Neuronal stem cell (in vitro differentiated cells): Measurements from ENCODE around the gene DDX24.
A peak's percentile ranks its signal among the peaks of the same experiment; 100 is the strongest.

Source experiments
- DNase-seq: peaks from one replicate; pipeline ENCODE4 v3.0.0-alpha.2; 2013; ENCODE audit warnings: low spot score
- H2AFZ ChIP-seq: one replicate; pipeline ENCODE4 v1.6.1; 2013; ENCODE audit warnings: mild to moderate bottlenecking, low read length, inconsistent platforms
- H2AK5ac ChIP-seq: 2 replicates; pipeline ENCODE4 v1.6.1; 2013; ENCODE audit warnings: low read depth, mild to moderate bottlenecking, inconsistent platforms, low read length, moderate library complexity, mixed read lengths
- H2BK120ac ChIP-seq: 2 replicates; pipeline ENCODE4 v1.6.1; 2013; ENCODE audit warnings: low read depth, mild to moderate bottlenecking, inconsistent platforms, low read length, moderate library complexity, mixed read lengths
- H2BK12ac ChIP-seq: one replicate; pipeline ENCODE4 v1.6.1; 2013; ENCODE audit warnings: low read length, inconsistent platforms
- H2BK15ac ChIP-seq: 2 replicates; pipeline ENCODE4 v1.6.1; 2013; ENCODE audit warnings: mild to moderate bottlenecking, low read length, inconsistent platforms, mixed read lengths
- H2BK5ac ChIP-seq: one replicate; pipeline ENCODE4 v1.6.1; 2013; ENCODE audit warnings: inconsistent platforms, mild to moderate bottlenecking, low read length, moderate library complexity
- H3K14ac ChIP-seq: one replicate; pipeline ENCODE4 v1.6.1; 2013; ENCODE audit warnings: low read length, inconsistent platforms
- H3K18ac ChIP-seq: 2 replicates; pipeline ENCODE4 v1.6.1; 2013; ENCODE audit warnings: low read length, inconsistent platforms
- H3K23ac ChIP-seq: 2 replicates; pipeline ENCODE4 v1.6.1; 2013; ENCODE audit warnings: low read depth, mild to moderate bottlenecking, mixed read lengths, low read length, inconsistent platforms; ENCODE audit not compliant: poor library complexity
- H3K27ac ChIP-seq: replicated peaks from 3 replicates; pipeline ENCODE4 v1.5.1; 2013; ENCODE audit warnings: low read length, inconsistent platforms
- H3K27me3 ChIP-seq, 3 experiments: 2 replicates each; pipeline ENCODE4 v1.6.1; 2013; ENCODE audit warnings: low read length in 3 of 3, mild to moderate bottlenecking in 2 of 3, inconsistent platforms in 1 of 3, low read depth in 1 of 3, mixed read lengths in 1 of 3, moderate library complexity in 1 of 3; ENCODE audit not compliant: control insufficient read depth in 3 of 3, insufficient read depth in 3 of 3
- H3K36me3 ChIP-seq, 2 donors: replicated peaks in 1 of 2; 2 replicates each; pipeline ENCODE4 v1.6.1; 2013; ENCODE audit warnings: low read length in 2 of 2; ENCODE audit not compliant: control insufficient read depth in 2 of 2, insufficient read depth in 2 of 2
- H3K4ac ChIP-seq: 2 replicates; pipeline ENCODE4 v1.6.1; 2013; ENCODE audit warnings: inconsistent platforms, mild to moderate bottlenecking, low read length, moderate library complexity
- H3K4me1 ChIP-seq, 2 donors: 1 replicate in 1 of 2; 2 replicates in 1 of 2; pipeline ENCODE4 v1.6.1; 2013; ENCODE audit warnings: low read length in 2 of 2, low read depth in 1 of 2; ENCODE audit not compliant: control insufficient read depth in 2 of 2, insufficient read depth in 1 of 2
- H3K4me2 ChIP-seq: one replicate; pipeline ENCODE4 v1.6.1; 2013; ENCODE audit warnings: mild to moderate bottlenecking, low read length, inconsistent platforms; ENCODE audit not compliant: insufficient read depth, poor library complexity, severe bottlenecking
- H3K4me3 ChIP-seq, 2 donors: 2 replicates each; pipeline ENCODE4 v1.5.1; 2013; ENCODE audit warnings: low read length in 2 of 2, mild to moderate bottlenecking in 2 of 2, inconsistent platforms in 1 of 2, moderate library complexity in 1 of 2
- H3K79me1 ChIP-seq: one replicate; pipeline ENCODE4 v1.6.1; 2013; ENCODE audit warnings: low read depth, mild to moderate bottlenecking, inconsistent platforms, low read length, moderate library complexity
- H3K9ac ChIP-seq: one replicate; pipeline ENCODE4 v1.6.1; 2013; ENCODE audit warnings: mild to moderate bottlenecking, low read depth, low read length, inconsistent platforms; ENCODE audit not compliant: poor library complexity
- H3K9me3 ChIP-seq, 2 donors: replicated peaks in 1 of 2; 2 replicates each; pipeline versions ENCODE3 to v1.6.1; 2013; ENCODE audit warnings: low read length in 2 of 2, mild to moderate bottlenecking in 2 of 2, inconsistent platforms in 1 of 2, low read depth in 1 of 2, mixed read lengths in 1 of 2, moderate library complexity in 1 of 2; ENCODE audit not compliant: control insufficient read depth in 2 of 2, insufficient read depth in 1 of 2
- H4K8ac ChIP-seq: one replicate; pipeline ENCODE4 v1.6.1; 2013; ENCODE audit warnings: low read depth, mild to moderate bottlenecking, inconsistent platforms, low read length, moderate library complexity
- H4K91ac ChIP-seq: one replicate; pipeline ENCODE4 v1.6.1; 2013; ENCODE audit warnings: low read length, low read depth, mild to moderate bottlenecking, inconsistent platforms; ENCODE audit not compliant: poor library complexity
- WGBS, 2 donors: extraction: QIAGEN DNeasy Blood & Tissue Kit; methylation state at CpG; one replicate each; pipeline ENCODE4 v1.1.7; 2013; ENCODE audit warnings: missing lambda C conversion rate in 2 of 2, mixed read lengths in 1 of 2; ENCODE audit not compliant: insufficient read length in 2 of 2, insufficient replicate concordance in 1 of 2; ENCODE audit errors: extremely low coverage in 2 of 2; 5-methylcytosine and 5-hydroxymethylcytosine counted together

DDX24 gene

GRCh38 chr14:94016446-94016976, 64.5 kb downstream of the DDX24 start:
- Histone ChIP-seq H2AFZ (no peak overlapping the region), H4K8ac (no peak overlapping the region), H3K9me3 (no peaks in the 10 kb centered on the region), H4K91ac (no peak overlapping the region), H3K27ac (no peak overlapping the region), H2BK120ac (no peak overlapping the region), H3K4me2 (no peak overlapping the region), H3K4me1 (peaks cover 0 to 12% of the 10 kb centered on the region in 2 donors), H2AK5ac (peak overlapping the region; percentile 82), H3K14ac (no peak overlapping the region), H3K4me3 (peak overlapping the region in 1 of 2 donors; percentile 24), H3K36me3 (no peaks in the 10 kb centered on the region), H3K18ac (peak overlapping the region; percentile 78), H2BK15ac (peak overlapping the region; percentile 91), H3K23ac (no peak overlapping the region), H2BK12ac (no peak overlapping the region), H3K9ac (no peak overlapping the region), H3K27me3 (peaks cover 0 to 18% (median 2%) of the 10 kb centered on the region in 3 experiments), H2BK5ac (peak overlapping the region; percentile 87), H3K79me1 (peaks cover 2% of the 10 kb centered on the region), H3K4ac (peak overlapping the region; percentile 90)
- no peak for DNase-seq
- WGBS, 2 donors = no CpG with 5 or more reads among the region's 8 CpGs

- Histone ChIP-seq H3K23ac (no peak overlapping the region), H2AK5ac (no peak overlapping the region), H3K4me2 (no peak overlapping the region), H2BK5ac (no peak overlapping the region), H3K36me3 (no peaks in the 10 kb centered on the region), H4K91ac (no peak overlapping the region), H3K4me1 (peaks cover 0 to 8% of the 10 kb centered on the region in 2 donors), H2AFZ (no peak overlapping the region), H3K4ac (no peak overlapping the region), H3K79me1 (peaks cover 2% of the 10 kb centered on the region), H3K9me3 (no peaks in the 10 kb centered on the region), H3K14ac (no peak overlapping the region), H3K27me3 (peaks cover 0 to 18% (median 2%) of the 10 kb centered on the region in 3 experiments), H3K4me3 (no peak overlapping the region), H4K8ac (no peak overlapping the region), H3K27ac (no peak overlapping the region), H2BK15ac (no peak overlapping the region), H2BK120ac (no peak overlapping the region), H2BK12ac (no peak overlapping the region), H3K18ac (no peak overlapping the region), H3K9ac (no peak overlapping the region)
- no peak for DNase-seq
- WGBS, 2 donors = no CpG with 5 or more reads among the region's 2 CpGs
Measured at GRCh38 chr14:94015223-94015622, 65.8 kb downstream of the DDX24 start.

GRCh38 chr14:94014382-94014781, 66.6 kb downstream of the DDX24 start:
- Histone ChIP-seq H2AFZ (no peak overlapping the region), H2BK15ac (no peak overlapping the region), H3K27me3 (peaks cover 0 to 18% (median 2%) of the 10 kb centered on the region in 3 experiments), H2BK12ac (no peak overlapping the region), H2BK5ac (no peak overlapping the region), H3K36me3 (no peaks in the 10 kb centered on the region), H3K23ac (no peak overlapping the region), H2BK120ac (no peak overlapping the region), H3K9ac (no peak overlapping the region), H4K8ac (no peak overlapping the region), H3K18ac (no peak overlapping the region), H4K91ac (no peak overlapping the region), H3K4me2 (no peak overlapping the region), H2AK5ac (no peak overlapping the region), H3K4me3 (no peak overlapping the region), H3K79me1 (peaks cover 2% of the 10 kb centered on the region), H3K14ac (no peak overlapping the region), H3K4ac (no peak overlapping the region), H3K27ac (peak overlapping the region; percentile 9), H3K4me1 (peaks cover 0 to 7% of the 10 kb centered on the region in 2 donors), H3K9me3 (no peaks in the 10 kb centered on the region)
- DNase-seq = no peak
- WGBS, 2 donors = no CpG with 5 or more reads among the region's 6 CpGs

GRCh38 chr14:94011795-94012194, 69.2 kb downstream of the DDX24 start:
- no peak overlapping the region for H2AK5ac ChIP-seq
- no peak overlapping the region for H3K4me3 ChIP-seq
- peaks cover 2% of the 10 kb centered on the region for H3K79me1 ChIP-seq
- no peak overlapping the region for H3K4me2 ChIP-seq
- H3K36me3 ChIP-seq = no peaks in the 10 kb centered on the region
- peaks cover 0 to 7% of the 10 kb centered on the region in 2 donors for H3K4me1 ChIP-seq
- H3K14ac ChIP-seq = no peak overlapping the region
- no peak overlapping the region for H3K18ac ChIP-seq
- H2BK120ac ChIP-seq = no peak overlapping the region
- H2BK15ac ChIP-seq = no peak overlapping the region
- no peak overlapping the region for H2BK12ac ChIP-seq
- H2AFZ ChIP-seq = no peak overlapping the region
- no peak for DNase-seq
- peaks cover 0 to 9% (median 0%) of the 10 kb centered on the region in 3 experiments for H3K27me3 ChIP-seq
- no peak overlapping the region for H4K8ac ChIP-seq
- no peak overlapping the region for H3K23ac ChIP-seq
- no peak overlapping the region for H3K4ac ChIP-seq
- H2BK5ac ChIP-seq = no peak overlapping the region
- H4K91ac ChIP-seq = no peak overlapping the region
- no peaks in the 10 kb centered on the region for H3K9me3 ChIP-seq
- no CpG with 5 or more reads among the region's 2 CpGs for whole genome bisulfite sequencing, 2 donors
- no peak overlapping the region for H3K27ac ChIP-seq
- H3K9ac ChIP-seq = no peak overlapping the region
